ENCODE data around the gene CUL7.

Gene CUL7

DNA sequence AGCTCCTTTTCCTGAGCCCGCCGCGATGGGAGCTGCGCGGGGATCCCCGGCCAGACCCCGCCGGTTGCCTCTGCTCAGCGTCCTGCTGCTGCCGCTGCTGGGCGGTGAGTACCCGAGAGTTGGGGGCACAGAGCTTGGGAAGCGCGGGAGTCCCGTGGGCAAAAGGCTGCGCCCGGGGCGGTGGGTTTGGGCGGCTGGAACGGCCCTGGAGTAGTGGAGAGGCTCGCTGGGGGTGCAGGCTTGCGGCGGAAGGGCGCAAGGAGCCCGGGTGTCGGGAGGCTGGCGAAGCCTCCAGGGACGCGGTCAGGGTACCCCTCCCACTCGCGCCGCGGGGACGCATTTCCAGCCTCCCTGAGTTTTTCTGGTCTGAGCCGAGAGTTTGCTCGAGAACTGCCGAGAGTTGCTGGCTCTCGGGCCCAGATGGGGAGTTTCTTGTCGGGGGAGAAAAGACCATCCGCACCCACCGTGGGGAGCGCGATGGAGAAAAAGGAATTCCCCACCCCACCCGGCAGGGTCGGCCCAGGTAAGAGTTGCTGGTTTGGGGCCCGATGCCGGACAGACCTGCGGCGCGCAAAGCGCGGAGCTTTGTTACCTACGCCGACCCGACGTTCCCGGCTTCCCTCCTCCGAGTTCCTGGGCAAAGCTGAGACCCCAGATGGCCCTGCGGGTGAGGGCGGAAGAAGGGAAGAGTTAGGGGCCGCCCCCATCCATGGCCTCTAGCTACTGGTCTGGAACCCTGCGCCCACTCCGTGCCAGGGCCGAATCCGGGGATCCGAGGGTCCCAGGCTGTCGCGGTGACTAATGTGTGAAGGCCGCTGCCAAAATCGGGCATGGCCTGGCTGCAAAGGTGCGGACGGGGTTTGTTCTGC, 23.0 kb upstream of the CUL7 start:
- DNase-seq = no peak

DNA sequence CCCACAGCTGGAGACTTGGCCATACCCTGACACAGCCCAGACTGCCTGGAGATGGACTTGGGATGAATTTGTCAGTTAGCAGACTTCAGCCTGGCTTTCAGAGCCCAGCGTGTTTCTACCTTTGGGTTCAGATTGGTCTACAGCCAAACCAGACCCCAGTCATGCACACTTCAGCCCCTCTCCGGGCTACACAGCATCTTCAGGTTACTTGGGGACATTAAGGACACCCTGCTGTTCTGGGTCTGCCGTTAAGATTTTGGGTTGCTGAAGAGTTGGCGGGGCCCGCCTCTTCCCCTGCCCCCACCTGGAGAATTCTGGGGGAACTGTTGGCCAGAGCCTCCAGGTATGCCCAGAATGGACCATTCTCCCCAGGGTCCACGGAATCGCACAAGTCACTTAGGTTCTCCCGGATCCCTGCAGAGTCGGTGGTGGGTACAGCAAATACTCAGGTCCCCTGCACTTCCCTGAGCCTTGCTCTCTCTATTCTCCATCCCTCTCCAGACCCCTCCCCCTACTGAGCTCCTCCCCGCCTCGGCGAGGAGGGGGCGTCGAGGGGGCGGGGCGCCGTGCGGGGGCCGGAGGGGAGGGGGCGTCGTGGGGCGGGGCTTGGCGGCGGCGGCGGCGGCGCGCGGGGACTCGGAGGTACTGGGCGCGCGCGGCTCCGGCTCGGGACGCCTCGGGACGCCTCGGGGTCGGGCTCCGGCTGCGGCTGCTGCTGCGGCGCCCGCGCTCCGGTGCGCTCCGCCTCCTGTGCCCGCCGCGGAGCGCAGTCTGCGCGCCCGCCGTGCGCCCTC, 22.2 kb upstream of the CUL7 start, which contains the start of gene PTK7:
Gene PTK7, plus strand, starts transcription at position 645 of the 794 bp plus-strand sequence. CDS start 175 bp downstream, outside the sequence.
- peak in 1 of 2 donors; percentile 16 for DNase-seq

DNA sequence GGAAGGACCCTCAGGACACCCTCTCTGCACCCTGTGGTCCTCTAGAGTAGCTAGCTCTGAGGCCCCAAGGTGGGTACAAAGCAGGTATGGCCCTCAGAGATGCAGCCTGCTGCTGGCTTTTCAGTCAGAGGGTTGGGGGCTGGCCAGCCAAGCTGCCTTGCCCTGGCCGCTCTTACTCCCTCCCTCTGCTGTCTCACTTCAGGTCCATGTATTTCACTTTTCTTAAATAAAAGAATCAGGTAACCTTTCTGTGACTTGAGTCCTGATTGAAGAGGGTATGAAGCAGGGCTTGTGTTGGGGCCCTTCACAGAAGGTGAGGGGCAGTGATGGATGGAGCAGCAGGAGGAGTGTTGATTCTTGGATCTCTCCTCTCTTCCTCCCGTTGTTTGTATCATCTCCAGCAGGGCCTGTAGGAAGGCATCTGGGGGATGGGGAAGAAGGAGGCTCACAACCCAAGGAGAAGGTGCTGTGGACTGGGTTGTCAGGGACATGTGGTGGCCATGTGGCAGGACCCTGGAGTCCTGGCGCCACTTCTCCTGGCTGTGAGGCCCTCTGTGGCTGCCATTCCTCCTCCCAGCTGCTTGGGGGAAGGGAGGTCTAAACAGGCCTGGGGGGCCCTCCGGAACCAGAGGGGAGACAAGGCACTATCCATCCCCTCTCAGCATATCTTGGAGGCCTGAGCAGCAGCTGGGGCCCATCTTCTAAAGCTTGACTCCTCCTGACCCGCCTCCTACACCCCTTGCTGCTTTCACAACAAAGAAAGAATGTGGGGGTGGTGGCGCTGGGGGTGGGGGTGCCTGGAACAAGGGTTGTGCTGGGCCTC, 21.4 kb upstream of the CUL7 start:
- no peak for DNase-seq

DNA sequence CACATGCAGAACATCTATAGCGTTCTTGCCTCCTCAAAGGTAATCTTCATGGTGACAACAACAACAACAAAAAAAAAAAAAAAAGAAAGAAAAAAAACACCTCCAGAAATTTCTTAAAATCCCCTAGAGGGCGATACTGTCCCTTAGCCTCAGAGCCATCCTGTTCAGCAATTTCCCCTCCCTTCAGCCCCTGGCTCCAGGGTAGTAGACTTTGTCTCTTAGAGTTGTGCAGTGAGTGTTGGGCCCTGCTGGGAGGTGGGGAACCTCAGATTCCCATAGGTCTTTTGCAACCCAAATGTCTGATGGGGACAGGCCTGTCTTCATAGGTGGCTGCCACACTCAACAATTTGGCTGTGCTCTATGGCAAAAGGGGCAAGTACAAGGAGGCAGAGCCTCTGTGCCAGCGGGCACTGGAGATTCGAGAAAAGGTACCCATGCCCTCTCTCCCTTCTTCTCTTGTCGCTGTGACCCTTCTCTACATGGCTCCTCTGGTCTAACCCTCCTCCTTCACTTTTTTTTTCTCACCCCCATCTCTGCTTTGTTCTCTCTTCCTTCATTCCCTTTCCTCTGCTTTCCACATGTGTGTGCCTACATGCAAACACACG, 16.5 kb upstream of the CUL7 start:
- peak in 1 of 2 donors; percentile 27 for DNase-seq

DNA sequence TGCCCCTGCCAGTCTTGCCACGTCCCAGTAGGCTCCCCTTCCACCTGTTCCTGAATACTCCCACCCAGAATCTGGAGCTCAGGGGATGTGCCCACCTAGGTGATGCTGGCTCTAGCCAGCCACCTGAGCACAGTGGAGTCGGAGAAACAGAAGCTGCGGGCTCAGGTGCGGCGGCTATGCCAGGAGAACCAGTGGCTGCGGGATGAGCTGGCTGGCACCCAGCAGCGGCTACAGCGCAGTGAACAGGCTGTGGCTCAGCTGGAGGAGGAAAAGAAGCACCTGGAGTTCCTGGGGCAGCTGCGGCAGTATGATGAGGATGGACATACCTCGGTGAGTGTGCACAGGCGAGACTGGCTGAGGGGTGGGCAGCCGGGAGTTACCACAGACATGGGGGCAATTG, 9.2 kb upstream of the CUL7 start:
- DNase-seq = no peak

DNA sequence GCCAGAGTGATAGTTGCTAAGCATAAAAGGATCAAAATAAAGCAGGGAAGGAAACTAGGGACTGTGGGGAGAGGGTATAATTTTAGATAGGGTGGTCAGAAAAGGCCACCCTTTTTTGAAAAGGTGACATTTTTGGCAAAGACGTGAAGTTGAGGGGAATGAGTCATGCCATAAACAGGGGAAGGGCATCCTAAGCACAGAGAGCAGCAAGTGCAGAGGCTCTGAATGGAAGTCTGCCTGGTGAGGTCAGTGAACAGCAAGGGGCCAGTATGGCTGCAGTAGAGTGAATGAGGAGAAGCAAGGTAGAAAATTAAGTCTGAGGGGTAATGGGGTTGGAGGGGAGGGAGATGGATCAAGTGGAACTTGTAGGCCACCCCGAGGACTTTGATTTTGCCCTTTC, 8.2 kb upstream of the CUL7 start:
- DNase-seq = no peak

DNA sequence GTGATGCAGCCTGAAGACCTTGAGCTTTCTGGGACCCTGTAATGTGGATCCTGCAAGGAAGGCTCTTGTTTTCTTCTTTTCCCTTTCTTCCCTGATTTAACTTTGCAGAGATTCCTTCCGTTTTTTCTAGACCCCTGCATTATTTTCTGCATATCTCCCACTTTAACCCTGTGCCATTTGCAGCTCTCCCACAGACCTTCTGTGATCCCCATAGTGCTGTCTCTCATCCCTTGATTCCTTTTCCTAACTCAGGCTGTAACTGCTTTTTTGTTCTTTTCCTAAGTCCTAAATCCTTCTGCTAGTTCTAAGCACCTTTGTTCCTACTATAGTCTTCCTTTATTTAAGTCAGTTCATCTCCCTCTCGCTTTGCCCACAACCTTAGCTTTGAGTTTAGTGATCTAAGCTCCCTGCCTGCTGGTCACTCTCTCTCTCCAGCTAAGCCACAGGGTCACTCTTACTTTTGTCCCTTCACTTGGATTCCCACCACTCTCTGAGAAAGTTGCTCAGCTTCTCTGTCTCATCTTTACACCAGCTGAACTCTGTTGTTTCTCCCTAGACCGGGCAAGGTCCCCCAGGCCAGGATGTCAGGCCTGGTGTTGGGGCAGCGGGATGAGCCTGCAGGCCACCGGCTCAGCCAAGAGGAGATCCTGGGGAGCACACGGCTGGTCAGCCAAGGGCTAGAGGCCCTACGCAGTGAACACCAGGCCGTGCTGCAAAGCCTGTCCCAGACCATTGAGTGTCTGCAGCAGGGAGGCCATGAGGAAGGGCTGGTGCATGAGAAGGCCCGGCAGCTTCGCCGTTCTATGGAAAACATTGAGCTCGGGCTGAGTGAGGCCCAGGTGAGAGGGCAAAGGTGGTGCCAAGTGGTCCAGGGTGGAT, 7.3 kb upstream of the CUL7 start:
- no peak for DNase-seq

DNA sequence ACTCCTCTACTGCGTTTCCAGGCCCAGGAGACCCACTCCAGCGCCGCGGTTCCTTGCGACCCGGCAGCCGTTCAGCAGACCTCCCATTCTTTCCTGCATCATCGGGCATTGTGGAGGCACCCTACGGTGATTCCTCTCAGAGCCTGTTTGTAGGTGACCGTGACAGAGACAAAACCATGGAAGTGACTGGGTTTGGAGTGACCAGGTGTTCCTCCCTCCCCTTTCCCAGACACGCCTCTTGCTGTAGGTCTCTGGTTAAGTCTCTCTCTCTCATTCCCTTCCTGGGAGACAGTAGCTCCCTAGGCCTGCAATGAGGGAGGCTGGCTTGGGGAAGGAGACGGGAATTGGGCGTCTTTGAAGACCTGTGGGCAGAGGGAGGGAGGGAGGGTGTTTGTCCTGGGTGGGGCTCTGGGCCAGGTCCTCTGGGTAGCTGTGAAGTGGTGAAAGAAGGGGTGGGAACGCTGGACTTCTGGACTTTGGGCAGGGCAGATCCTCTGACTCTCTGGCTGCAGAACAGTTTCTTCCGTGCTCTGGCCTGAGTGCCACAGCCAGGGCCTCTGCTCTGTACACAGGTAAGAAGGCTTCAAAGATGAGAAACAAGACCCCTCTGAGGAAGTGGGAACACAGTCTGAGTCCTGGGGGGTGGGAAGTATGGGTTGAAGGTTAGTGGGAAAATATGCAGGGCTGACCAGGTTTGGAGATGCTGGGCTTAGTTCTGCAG, 6.5 kb upstream of the CUL7 start:
- DNase-seq = no peak

DNA sequence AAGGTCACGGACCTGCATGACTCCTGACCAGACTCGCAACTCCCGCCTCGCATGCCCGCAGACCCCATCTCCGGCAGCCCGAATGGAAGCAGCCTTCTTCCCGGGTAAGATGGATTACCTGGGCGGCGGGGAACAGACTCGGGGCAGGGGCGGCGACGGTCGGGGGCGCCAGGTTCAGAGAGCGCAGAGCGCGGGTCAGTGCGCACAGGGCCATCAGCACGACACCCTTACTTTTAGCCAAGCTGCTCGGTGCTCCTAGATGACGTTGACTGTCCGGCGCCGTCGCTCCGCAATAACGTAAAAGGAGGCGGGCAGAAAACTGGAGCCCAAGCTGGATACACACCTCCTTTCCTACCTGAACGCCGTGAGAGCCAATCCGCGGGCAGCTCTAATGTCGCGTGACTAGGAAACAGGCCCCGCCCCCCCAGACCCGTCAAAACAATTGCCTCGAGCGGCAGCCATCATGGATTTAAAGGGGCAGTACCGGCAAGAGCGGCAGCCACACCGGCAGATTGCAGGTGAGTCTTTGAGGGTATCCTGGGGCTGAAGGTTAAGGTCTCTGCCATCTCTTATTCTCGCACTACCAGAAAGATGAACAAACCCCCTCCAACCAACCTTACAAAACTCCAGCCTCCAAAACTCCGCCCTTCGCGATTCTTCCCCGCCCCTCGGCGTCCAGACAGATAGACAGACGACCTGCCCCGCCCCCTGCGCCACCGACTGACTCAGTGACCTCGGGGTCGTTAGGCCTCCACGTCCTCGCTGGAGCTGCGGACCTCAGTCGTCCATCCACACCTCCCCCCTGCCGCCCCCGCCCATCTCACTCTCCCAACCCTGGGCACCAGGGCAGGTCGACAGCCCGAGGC, 5.8 kb upstream of the CUL7 start, which contains the start of the genes KLC4 and MRPL2:
Gene KLC4, plus strand, starts transcription at position 464 of the 866 bp plus-strand sequence. CDS start 1,705 bp downstream, outside the sequence.
Gene MRPL2, minus strand, starts transcription at position 267 of the 866 bp plus-strand sequence. Its CDS starts 53 bp downstream, at position 214.
- peak; percentile 94 to 98 for DNase-seq

DNA sequence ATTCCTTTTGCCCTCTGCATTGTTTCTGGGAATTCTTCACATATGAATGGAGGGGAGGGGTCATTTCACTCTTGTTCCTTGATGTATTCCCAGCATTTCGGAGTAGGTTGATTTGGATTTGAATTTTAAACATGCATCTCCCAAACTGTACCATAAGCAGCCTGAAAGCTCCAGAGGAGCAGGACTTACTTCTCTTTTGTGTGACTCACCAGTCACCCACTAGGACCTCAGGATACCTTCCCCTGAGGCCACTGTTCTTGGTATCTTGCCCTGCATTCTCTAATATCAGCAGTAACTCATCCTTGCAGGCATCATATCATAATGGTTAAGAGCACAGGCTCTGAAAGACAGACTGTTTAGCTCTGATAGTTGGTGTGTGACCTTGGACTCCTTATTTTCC, 4.9 kb upstream of the CUL7 start:
- DNase-seq = no peak

DNA sequence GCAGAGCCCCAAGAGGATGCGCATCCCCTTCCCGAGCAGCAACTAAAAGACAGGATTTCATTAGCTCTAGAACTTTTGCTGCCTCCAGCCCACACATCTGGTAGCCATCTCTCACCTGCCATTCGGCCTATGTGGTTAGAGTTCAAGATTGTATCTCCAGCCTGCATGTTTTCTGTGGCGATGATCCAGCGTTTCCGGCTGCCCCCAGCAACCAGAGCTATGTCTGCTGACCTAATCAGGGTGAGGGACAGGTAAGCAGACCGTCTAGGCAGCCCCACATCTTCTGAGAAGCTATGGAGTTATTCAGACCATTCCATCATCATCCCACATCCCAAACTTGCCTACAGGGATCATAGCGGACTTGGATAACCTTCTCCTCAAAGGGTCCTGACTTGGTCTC, 2.3 kb upstream of the CUL7 start:
- no peak for DNase-seq

DNA sequence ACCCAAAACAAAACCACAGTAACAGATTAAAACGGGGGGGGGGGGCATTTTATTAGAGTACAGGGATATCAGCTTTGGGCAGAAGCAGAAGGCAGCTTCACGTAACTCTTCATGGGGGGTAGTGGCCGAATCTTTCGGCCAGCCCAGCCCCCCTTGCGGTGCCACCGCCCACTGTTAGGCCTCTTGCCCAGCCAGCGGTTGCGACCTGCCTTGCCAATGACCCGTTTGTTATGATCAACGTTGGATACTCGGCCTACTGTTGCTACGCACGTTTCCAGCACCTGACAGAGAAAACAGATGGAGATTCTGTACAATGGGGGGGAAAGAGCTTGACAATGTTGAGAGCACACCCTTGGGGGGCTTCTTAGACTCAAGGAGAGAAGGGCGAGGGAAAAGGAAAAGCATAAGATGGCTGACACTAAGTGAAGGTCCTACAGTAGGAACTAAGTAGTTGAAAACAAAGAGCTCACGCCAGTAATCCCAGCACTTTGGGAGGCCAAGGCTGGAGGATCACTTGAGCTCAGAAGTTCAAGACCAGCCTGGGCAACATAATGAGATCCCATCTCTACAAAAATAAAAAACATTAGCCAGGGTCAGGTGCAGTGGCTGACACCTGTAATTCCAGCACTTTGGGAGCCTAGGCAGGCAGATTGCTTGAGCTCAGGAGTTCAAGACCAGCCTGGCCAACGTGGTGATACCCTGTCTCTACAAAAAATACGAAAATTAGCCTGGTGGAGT, 724 bp upstream of the CUL7 start:
- DNase-seq = no peak

DNA sequence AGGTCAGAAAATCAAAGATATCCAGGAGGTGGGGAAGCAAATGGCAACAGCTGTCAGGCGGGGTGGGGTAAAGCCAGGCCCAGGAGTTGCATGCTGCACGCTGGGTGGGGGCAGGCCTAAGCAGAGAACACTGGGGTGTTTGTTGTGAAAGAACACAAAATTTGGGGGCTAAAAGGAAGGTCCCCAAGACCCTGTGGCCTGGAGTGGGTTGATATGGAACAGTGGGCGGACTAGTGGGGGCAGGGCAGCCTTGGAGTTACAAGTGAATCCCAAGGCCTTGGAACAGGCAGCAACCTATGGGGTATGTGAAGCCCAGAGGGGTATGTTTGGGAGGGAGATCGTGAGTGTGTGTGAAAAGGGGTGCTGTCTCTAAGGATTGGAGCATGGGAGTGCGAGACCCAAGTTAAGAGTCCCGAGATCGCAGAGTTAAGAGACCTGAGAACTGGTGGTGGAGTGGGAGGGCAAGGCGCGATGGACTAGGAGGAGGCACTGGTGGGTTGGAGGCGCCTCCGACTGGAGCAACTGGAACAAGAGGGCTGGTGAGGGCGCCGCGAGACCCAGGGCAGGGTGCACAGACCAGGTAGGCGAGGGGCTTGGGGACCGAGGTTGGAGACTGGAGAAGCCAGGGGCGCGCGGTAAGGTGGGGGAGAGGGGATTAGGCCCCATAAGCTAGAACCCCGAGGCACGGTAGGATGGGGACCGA, 658 bp downstream of the CUL7 start:
- no peak for DNase-seq

DNA sequence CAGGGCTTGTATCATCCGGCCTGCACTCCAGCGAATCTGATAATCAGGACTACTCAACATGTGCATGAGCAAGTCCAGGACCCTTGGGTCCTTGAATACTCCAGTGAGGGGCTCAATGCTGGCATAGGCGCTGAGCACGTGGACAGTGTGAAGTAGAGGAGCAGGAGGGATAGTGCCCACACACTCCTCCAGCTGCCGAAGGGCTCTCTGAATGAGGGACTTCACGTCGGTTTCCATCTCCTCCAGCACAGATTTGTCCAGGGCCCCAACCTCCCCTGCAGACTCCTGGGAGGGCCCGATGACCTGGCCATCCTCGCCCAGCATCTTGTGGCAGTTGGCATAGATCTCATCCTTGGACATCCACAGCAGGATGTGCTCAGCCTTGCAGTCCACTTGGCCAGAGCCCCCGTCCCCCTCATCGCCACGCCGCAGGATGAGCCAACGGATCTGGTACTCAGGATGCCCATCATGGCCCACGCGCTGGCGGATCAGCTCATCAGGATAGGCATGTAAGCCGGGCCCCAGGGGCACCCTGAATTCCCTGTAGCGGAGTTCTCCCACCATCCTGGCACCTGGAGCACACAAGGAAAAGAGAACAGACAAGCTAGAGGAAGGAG, 1.3 kb downstream of the CUL7 start:
- no peak for DNase-seq

DNA sequence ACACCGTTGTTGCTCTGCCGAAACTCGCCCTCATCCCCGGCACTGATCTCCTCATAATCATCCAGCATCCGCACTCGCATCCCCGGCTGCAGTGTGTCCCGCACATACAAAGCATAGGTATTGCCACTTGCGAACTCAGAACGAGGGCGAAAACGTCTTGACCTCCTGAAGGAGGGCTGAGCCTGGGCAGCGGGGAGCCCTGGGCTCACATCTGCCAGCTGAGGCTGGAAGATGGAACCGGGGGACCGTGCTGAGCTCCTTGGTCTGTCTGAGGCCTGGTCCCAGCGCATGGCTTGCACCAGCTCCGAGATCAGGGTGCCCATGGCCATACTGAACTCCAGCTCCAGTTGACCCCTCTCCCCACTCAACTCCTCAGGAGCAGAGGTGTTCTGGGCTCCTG, 2.7 kb downstream of the CUL7 start:
- DNase-seq = no peak

DNA sequence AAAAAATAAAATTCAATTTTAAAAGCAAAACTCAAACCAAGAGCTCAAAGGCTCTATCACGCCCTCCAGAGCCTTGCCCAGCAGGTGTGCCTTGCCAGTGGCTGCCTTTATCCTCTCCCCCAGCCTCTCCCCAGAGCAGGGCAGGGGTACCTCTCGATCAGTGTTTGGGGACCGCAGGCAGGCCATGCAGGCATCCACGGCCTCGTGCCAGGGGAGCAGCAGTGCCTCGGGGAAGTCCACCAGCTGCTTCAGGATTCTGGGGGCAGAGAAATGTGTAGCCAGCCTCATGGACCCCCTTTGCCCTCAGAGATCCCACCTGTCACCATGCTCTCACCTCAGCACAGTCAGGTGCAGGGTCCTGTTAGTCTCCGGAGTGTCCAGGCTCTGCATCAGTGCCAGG, 5.7 kb downstream of the CUL7 start:
- no peak for DNase-seq

DNA sequence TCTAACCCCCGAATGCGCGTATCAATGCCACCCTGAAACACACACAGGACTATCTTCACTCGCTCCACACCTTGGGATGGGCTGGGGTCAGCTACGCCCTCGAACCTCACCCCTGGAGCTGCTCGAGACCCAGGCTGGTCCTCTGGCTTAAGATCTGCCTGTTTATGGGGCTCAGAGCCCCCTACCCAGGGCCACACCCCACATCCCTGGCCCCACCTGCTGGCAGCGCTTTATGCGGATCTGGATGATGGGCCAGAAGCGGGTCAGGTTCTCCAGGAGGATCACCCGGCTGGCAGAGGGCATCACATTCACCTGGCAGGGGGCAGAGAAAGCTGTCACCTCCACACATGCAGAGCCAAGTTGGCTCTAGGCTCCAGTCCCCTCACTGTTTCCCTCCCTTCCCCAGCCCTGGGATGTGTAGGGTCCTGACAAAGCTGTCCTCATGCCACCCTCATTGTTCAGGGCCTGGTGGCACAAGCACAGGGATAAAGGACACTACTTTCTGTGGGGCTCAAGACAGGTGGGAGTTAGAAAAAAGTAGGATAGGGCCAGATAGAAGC, 8.2 kb downstream of the CUL7 start:
- no peak for DNase-seq

All from bone marrow (tissue), 2 donors.